Measurements from ENCODE around the gene PCNX2. TPM values are rescaled to one million over a fixed set of nuclear protein-coding genes. Genes with fewer than 3 reads are reported as not detected.

PCNX2 gene
- total and polyA plus RNA-seq, 10 of the 15 experiments (the other 5 are each of a cell fraction or from before 2014, with no cell fraction given): 2.1 to 16.4 (median 8.1) TPM

GRCh38 chr1:232942413-232943294 is 352.9 kb downstream of the PCNX2 start:
- POLR2A ChIA-PET: interaction anchor here (0.7 to 0.9 kb wide), 2 partner anchors 11 to 17 kb away, joined by 3 to 6 read pairs; no protein-coding TSS in a partner anchor
- Histone ChIP-seq H4K20me1 (ENCODE audit: control insufficient read depth, insufficient read depth) (no peaks in the 10 kb centered on the region), H3K9me3 (replicated peaks; ENCODE audit: control insufficient read depth, insufficient read depth, low read length) (no peaks in the 10 kb centered on the region; the same call in 2 of the 3 replicates), H3K79me2 (ENCODE audit: control insufficient read depth, insufficient read depth, low read length) (no peaks in the 10 kb centered on the region), H3K36me3 (ENCODE audit: control insufficient read depth in 2 of 2, insufficient read depth in 2 of 2, low read length in 1 of 2) (no peaks in the 10 kb centered on the region), H3K4me2 (ENCODE audit: control insufficient read depth, insufficient read depth) (no peak overlapping the region), H2AFZ (ENCODE audit: control insufficient read depth, low read depth, low read length) (no peak overlapping the region), H3K9ac (ENCODE audit: control insufficient read depth, insufficient read depth, low read length) (no peak overlapping the region), H3K4me1 (ENCODE audit: control insufficient read depth, insufficient read depth, low read length) (peaks cover 9% of the 10 kb centered on the region), H3K4me3 (no peak overlapping the region), H3K27me3 (replicated peaks in 1 of 2; ENCODE audit: control insufficient read depth in 2 of 2, insufficient read depth in 2 of 2, low read length in 1 of 2) (no peaks in the 10 kb centered on the region), H3K27ac (ENCODE audit: control insufficient read depth, insufficient read depth) (no peak overlapping the region)
- no peak for DNase-seq (ENCODE audit: low read depth, low spot score)
- in situ Hi-C loops (cut with MboI): no loop called here
- RAD21 ChIA-PET (ENCODE audit: unreplicated experiment): no interaction called here
- intact Hi-C loops (cut with micrococcal nuclease; ENCODE audit: unreplicated experiment): no loop called here
- FAIRE-seq: no peak
- TF ChIP-seq LARP7 (IDR thresholded peaks at IDR 0.05) (no peak), MEF2B (IDR thresholded peaks at IDR 0.05; ENCODE audit: partially characterized antibody, poor library complexity, severe bottlenecking) (no peak), CBX5 (IDR thresholded peaks at IDR 0.05; ENCODE audit: low read depth) (no peak), YBX1 (IDR thresholded peaks at IDR 0.05) (no peak), RELB (IDR thresholded peaks at IDR 0.05; ENCODE audit: low read depth) (no peak), GABPA (IDR thresholded peaks at IDR 0.05; ENCODE audit: low read depth) (no peak), STAT3 (IDR thresholded peaks at IDR 0.05; ENCODE audit: low read depth, low read length) (no peak), EZH2 (IDR thresholded peaks at IDR 0.05; ENCODE audit: borderline replicate concordance, control insufficient read depth, low read depth, low read length) (no peak)
- ATAC-seq: no peak
- no TSS peak for BruUV-seq (replicated peaks)
- CTCF ChIA-PET: interaction anchor here (1.5 to 3.6 kb wide), 2 partner anchors 9 to 11 kb away, joined by 5 to 15 read pairs; no protein-coding TSS in a partner anchor
- SMC1A ChIA-PET (ENCODE audit: uncharacterized antibody, unreplicated experiment): interaction anchor here (1.4 to 2.0 kb wide), 3 partner anchors 10 to 16 kb away, joined by 3 to 6 read pairs (median 3); no protein-coding TSS in a partner anchor
- 86% methylated on average over 8 of the region's 8 CpGs for WGBS (ENCODE audit: insufficient coverage, insufficient replicate concordance, low lambda C conversion rate, missing lambda C conversion rate)

Measured in GM12878 (cell line).